Measurements from ENCODE around the gene ETNK1.

DNA sequence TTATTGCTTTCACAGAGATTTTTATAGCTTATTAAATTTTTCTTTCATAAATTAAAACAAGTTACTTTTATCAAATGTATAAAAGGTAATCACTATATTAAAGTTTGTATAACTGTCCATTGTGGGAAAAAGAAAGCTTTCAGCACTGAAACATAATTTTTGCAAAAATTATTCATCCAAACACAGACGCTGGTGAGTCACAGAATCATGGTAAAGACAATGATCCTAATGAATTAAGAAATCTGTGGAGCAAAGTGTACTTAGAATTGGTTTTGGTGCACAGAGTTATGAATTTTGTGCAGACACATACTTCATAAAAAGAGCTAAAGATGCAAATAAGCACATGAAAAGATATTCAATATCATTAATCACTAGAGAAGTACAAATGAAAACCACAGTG lies 48.9 kb upstream of the ETNK1 start:
- TF ChIP-seq, protein P1, sequence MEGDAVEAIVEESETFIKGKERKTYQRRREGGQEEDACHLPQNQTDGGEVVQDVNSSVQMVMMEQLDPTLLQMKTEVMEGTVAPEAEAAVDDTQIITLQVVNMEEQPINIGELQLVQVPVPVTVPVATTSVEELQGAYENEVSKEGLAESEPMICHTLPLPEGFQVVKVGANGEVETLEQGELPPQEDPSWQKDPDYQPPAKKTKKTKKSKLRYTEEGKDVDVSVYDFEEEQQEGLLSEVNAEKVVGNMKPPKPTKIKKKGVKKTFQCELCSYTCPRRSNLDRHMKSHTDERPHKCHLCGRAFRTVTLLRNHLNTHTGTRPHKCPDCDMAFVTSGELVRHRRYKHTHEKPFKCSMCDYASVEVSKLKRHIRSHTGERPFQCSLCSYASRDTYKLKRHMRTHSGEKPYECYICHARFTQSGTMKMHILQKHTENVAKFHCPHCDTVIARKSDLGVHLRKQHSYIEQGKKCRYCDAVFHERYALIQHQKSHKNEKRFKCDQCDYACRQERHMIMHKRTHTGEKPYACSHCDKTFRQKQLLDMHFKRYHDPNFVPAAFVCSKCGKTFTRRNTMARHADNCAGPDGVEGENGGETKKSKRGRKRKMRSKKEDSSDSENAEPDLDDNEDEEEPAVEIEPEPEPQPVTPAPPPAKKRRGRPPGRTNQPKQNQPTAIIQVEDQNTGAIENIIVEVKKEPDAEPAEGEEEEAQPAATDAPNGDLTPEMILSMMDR (conservative IDR thresholded peaks at IDR 0.05 in 1 of 2, IDR thresholded peaks at IDR 0.05 in 1 of 2; ENCODE audit: low read depth in 1 of 2, low read length in 2 of 2), result no peak
- TF ChIP-seq EZH2 (IDR thresholded peaks at IDR 0.05; ENCODE audit: low read length, missing control alignments), result no peak

All from fibroblast of lung (primary cell).